Lower lobe of right lung (tissue), 2 donors: Measurements from ENCODE around the gene TM7SF2. TPM values are rescaled to one million over a fixed set of nuclear protein-coding genes. Genes with fewer than 3 reads are reported as not detected.

Experiments
- ATAC-seq, 2 donors: fragments of 200-7000 bp; cut with Tn5 transposase; one replicate each; pipeline ENCODE4 v1.9.1; 2020 to 2022; ENCODE audit warnings: mild to moderate bottlenecking in 2 of 2, moderate library complexity in 2 of 2
- DNase-seq: peaks from one replicate; pipeline ENCODE4 v3.0.0-alpha.2; 2020
- H3K27ac ChIP-seq: fragments of 200-600 bp; one replicate; pipeline ENCODE4 v1.8.0; 2022
- H3K27me3 ChIP-seq: fragments of 200-600 bp; one replicate; pipeline ENCODE4 v1.8.0; 2022; ENCODE audit warnings: low read depth
- H3K36me3 ChIP-seq: fragments of 200-600 bp; one replicate; pipeline ENCODE4 v1.8.0; 2022; ENCODE audit warnings: mild to moderate bottlenecking
- H3K4me1 ChIP-seq: fragments of 200-600 bp; one replicate; pipeline ENCODE4 v1.8.0; 2022
- H3K4me3 ChIP-seq: fragments of 200-600 bp; one replicate; pipeline ENCODE4 v1.8.0; 2022; ENCODE audit warnings: mild to moderate bottlenecking
- H3K9me3 ChIP-seq: fragments of 200-600 bp; one replicate; pipeline ENCODE4 v1.8.0; 2022
- CTCF ChIP-seq: fragments of 200-600 bp; IDR thresholded peaks from one replicate; pipeline ENCODE4 v1.8.0; 2022; ENCODE audit warnings: antibody characterized with exemption, mild to moderate bottlenecking
- intact Hi-C: fragments of 100-400 bp; cut with DNase I; formaldehyde crosslinking; loops from one replicate; pipeline ENCODE4 v1.11.0; 2022
- total RNA-seq: library from RNA; stranded (reverse); fragmentation: NEBNext Ultra II Directional; extraction: Animal tissue kit (Norgen Biotek cat#: 25700); gene quantifications from one replicate; pipeline ENCODE4 v1.2.1, GENCODE V29; 2021
- donor health status: DM: no; HTN: yes; CAD: no; lungs with severe emphysema.

Gene TM7SF2
- total RNA-seq, 1 donor from 2014 or later, result 38.8 TPM

- DNase-seq, result peak; percentile 83
- intact Hi-C loops, result no loop called here
- Histone ChIP-seq H3K4me1 (peaks cover 50% of the 10 kb centered on the region), H3K4me3 (peak overlapping the region; percentile 60), H3K27ac (peak overlapping the region; percentile 74), H3K36me3 (peaks cover 39% of the 10 kb centered on the region), H3K9me3 (no peaks in the 10 kb centered on the region), H3K27me3 (no peaks in the 10 kb centered on the region)
- ATAC-seq, result peak; percentile 77 to 80
- TF ChIP-seq CTCF, result peak; percentile 92
Observed at GRCh38 chr11:65112546-65113360, 1.1 kb downstream of the TM7SF2 start.

- Histone ChIP-seq H3K4me3 (peak overlapping the region; percentile 60), H3K27ac (peak overlapping the region; percentile 74), H3K36me3 (peaks cover 39% of the 10 kb centered on the region), H3K27me3 (no peaks in the 10 kb centered on the region), H3K4me1 (peaks cover 50% of the 10 kb centered on the region), H3K9me3 (no peaks in the 10 kb centered on the region)
- DNase-seq (no peak), ATAC-seq (no peak)
- no peak for TF ChIP-seq CTCF
- intact Hi-C loops, result no loop called here
Observed at GRCh38 chr11:65113361-65113756, 1.7 kb downstream of the TM7SF2 start.

- DNase-seq, result no peak
- Histone ChIP-seq H3K36me3 (peaks cover 39% of the 10 kb centered on the region), H3K9me3 (no peaks in the 10 kb centered on the region), H3K4me3 (no peak overlapping the region), H3K27ac (peak overlapping the region; percentile 74), H3K4me1 (peaks cover 50% of the 10 kb centered on the region), H3K27me3 (no peaks in the 10 kb centered on the region)
- intact Hi-C loops, result no loop called here
- TF ChIP-seq CTCF, result no peak
- no peak for ATAC-seq
Observed at GRCh38 chr11:65113839-65114238, 2.2 kb downstream of the TM7SF2 start.

GRCh38 chr11:65114538-65115171 is 3.0 kb downstream of the TM7SF2 start:
- no peak for DNase-seq
- intact Hi-C loops, result no loop called here
- H3K27ac ChIP-seq, result no peak overlapping the region
- H3K4me1 ChIP-seq, result peaks cover 50% of the 10 kb centered on the region
- no peak for TF ChIP-seq CTCF
- no peaks in the 10 kb centered on the region for H3K27me3 ChIP-seq
- peaks cover 39% of the 10 kb centered on the region for H3K36me3 ChIP-seq
- ATAC-seq, result no peak
- H3K4me3 ChIP-seq, result no peak overlapping the region
- H3K9me3 ChIP-seq, result no peaks in the 10 kb centered on the region

- intact Hi-C loops, result no loop called here
- peaks cover 43% of the 10 kb centered on the region for H3K36me3 ChIP-seq
- no peak overlapping the region for H3K4me3 ChIP-seq
- DNase-seq (no peak), ATAC-seq (no peak)
- no peaks in the 10 kb centered on the region for H3K27me3 ChIP-seq
- no peaks in the 10 kb centered on the region for H3K9me3 ChIP-seq
- H3K27ac ChIP-seq, result no peak overlapping the region
- no peak for TF ChIP-seq CTCF
- peaks cover 53% of the 10 kb centered on the region for H3K4me1 ChIP-seq
Observed at GRCh38 chr11:65115361-65116082, 3.9 kb downstream of the TM7SF2 start.
